ENCODE measurements around the gene NCOA3.

Gene NCOA3

GRCh38 chr20:47680804-47681529, 179.3 kb downstream of the NCOA3 start:
- no peak for DNase-seq (ENCODE audit: low spot score)

- no peak for DNase-seq (ENCODE audit: low spot score)
Observed at GRCh38 chr20:47682028-47682783, 180.5 kb downstream of the NCOA3 start.

- no peak for DNase-seq (ENCODE audit: low spot score)
Observed at GRCh38 chr20:47682916-47683315, 181.2 kb downstream of the NCOA3 start.

- DNase-seq (ENCODE audit: low spot score), result no peak
Observed at GRCh38 chr20:47684306-47685080, 182.8 kb downstream of the NCOA3 start.

- no peak for DNase-seq (ENCODE audit: low spot score)
Observed at GRCh38 chr20:47686545-47686944, 184.9 kb downstream of the NCOA3 start.

GRCh38 chr20:47687095-47687987, 185.7 kb downstream of the NCOA3 start:
- no peak for DNase-seq (ENCODE audit: low spot score)

GRCh38 chr20:47688385-47689381, 187.0 kb downstream of the NCOA3 start:
- no peak for DNase-seq (ENCODE audit: low spot score)

- DNase-seq (ENCODE audit: low spot score), result no peak
Observed at GRCh38 chr20:47689731-47690130, 188.0 kb downstream of the NCOA3 start.

- no peak for DNase-seq (ENCODE audit: low spot score)
Observed at GRCh38 chr20:47691625-47692024, 189.9 kb downstream of the NCOA3 start.

- DNase-seq (ENCODE audit: low spot score), result no peak
Observed at GRCh38 chr20:47694021-47694818, 192.5 kb downstream of the NCOA3 start.

- no peak for DNase-seq (ENCODE audit: low spot score)
Observed at GRCh38 chr20:47696856-47697255, 195.2 kb downstream of the NCOA3 start.

GRCh38 chr20:47698142-47698541, 196.5 kb downstream of the NCOA3 start:
- DNase-seq (ENCODE audit: low spot score), result no peak

- DNase-seq (ENCODE audit: low spot score), result no peak
Observed at GRCh38 chr20:47699818-47700217, 198.1 kb downstream of the NCOA3 start.

GRCh38 chr20:47700327-47700726, 198.6 kb downstream of the NCOA3 start:
- DNase-seq (ENCODE audit: low spot score), result no peak

GRCh38 chr20:47701612-47702011, 199.9 kb downstream of the NCOA3 start:
- DNase-seq (ENCODE audit: low spot score), result no peak

GRCh38 chr20:47703748-47704147, 202.1 kb downstream of the NCOA3 start:
- DNase-seq (ENCODE audit: low spot score), result no peak

GRCh38 chr20:47704746-47705496, 203.2 kb downstream of the NCOA3 start:
- DNase-seq (ENCODE audit: low spot score), result no peak

- DNase-seq (ENCODE audit: low spot score), result no peak
Observed at GRCh38 chr20:47705497-47705856, 203.8 kb downstream of the NCOA3 start.

- DNase-seq (ENCODE audit: low spot score), result no peak
Observed at GRCh38 chr20:47706345-47706744, 204.7 kb downstream of the NCOA3 start.

All from AG08396 (cell line).